ENCODE results near the gene TMEM131. TPM values are rescaled to one million over a fixed set of nuclear protein-coding genes. Genes with fewer than 3 reads are reported as not detected.

The TMEM131 gene
- total RNA-seq, 1 experiment from 2014 or later = 29.2 TPM

DNA sequence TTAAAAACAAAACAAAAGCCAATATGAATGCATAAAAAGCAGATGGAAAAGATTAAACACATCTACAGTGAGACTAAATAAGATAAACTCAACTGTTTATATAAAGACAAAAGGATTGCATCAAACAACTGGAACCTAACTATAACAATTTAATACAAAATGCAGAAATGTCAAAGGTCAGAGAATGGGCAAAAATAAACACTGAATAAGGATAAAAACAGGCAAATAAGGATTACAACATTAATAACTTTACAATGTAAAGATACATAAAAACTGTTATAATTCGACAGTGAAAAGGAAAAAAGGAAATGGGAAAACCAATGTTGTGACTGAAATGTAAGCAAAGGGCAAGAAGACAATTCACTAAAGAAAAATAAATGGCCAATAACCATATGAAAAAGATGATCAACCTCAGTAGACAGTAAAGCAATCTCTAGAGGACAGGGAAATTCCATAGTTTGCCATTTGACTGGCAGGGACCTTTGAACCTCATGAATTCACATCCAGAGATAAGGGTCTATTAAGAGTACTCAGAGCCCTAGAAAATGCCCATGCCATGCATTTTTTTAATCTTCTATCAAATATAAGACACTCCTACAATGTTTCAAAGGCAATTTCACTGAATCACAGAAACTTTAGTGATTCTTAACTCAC, 83.7 kb downstream of the TMEM131 start:
- TF ChIP-seq, protein P1, sequence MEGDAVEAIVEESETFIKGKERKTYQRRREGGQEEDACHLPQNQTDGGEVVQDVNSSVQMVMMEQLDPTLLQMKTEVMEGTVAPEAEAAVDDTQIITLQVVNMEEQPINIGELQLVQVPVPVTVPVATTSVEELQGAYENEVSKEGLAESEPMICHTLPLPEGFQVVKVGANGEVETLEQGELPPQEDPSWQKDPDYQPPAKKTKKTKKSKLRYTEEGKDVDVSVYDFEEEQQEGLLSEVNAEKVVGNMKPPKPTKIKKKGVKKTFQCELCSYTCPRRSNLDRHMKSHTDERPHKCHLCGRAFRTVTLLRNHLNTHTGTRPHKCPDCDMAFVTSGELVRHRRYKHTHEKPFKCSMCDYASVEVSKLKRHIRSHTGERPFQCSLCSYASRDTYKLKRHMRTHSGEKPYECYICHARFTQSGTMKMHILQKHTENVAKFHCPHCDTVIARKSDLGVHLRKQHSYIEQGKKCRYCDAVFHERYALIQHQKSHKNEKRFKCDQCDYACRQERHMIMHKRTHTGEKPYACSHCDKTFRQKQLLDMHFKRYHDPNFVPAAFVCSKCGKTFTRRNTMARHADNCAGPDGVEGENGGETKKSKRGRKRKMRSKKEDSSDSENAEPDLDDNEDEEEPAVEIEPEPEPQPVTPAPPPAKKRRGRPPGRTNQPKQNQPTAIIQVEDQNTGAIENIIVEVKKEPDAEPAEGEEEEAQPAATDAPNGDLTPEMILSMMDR (IDR thresholded peaks at IDR 0.05; ENCODE audit: unreplicated experiment) = no peak
- H3K27ac Mint-ChIP-seq (ENCODE audit: unreplicated experiment) = no peak overlapping the region

DNA sequence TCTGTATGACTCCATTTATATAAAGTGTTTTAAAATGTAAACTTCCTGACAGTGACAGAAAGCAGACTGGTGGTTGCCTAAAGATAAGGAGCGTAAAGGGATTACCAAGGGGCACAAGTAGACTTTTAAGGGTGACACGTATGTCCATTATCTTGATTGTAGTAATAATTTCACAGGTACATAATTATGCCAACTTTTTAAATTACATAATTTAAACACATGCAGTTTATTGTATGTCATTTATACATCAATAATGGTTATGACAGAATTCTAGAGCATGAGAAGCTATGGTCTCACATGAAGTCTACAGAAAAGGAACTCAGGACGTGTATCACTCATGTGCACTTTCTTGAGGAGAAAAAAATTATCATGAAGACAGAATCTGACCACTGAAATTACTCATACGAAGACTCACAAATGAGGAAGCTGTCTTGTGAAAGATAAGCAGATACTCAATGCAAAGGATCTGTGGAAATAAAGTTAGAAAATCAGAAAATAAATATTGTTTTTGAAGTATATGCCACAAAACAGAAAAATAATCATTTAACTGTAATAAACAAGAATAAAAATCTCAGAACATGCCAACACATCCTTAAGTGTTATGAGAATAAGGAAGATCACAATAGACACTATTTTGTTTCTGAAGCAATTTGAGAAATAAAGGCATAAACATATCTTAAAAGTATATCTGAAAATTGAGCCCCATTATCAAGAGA, 84.4 kb downstream of the TMEM131 start:
- no peak for DNase-seq
- Mint-ChIP-seq H3K27me3 (ENCODE audit: unreplicated experiment) (no peaks in the 10 kb centered on the region), H3K4me1 (ENCODE audit: low read depth, unreplicated experiment) (peaks cover 13% of the 10 kb centered on the region), H3K4me3 (ENCODE audit: low read depth, unreplicated experiment) (no peak overlapping the region), H3K27ac (ENCODE audit: unreplicated experiment) (no peak overlapping the region), H3K9me3 (ENCODE audit: low read depth, unreplicated experiment) (peaks cover 2% of the 10 kb centered on the region), H3K36me3 (ENCODE audit: insufficient read depth, unreplicated experiment) (no peaks in the 10 kb centered on the region)
- no TSS peak for BruUV-seq (replicated peaks)
- TF ChIP-seq, protein P1 (IDR thresholded peaks at IDR 0.05; ENCODE audit: unreplicated experiment) = no peak
- intact Hi-C loops (cut with micrococcal nuclease; ENCODE audit: unreplicated experiment) = no loop called here
- CTCF ChIA-PET = no interaction called here

More for the DNA sequence above, 83.7 kb downstream of the TMEM131 start:
- CTCF ChIA-PET = no interaction called here
- intact Hi-C loops (cut with micrococcal nuclease; ENCODE audit: unreplicated experiment) = no loop called here
- BruUV-seq (replicated peaks) = no TSS peak
- DNase-seq = no peak
- Mint-ChIP-seq H3K4me3 (ENCODE audit: low read depth, unreplicated experiment) (no peak overlapping the region), H3K9me3 (ENCODE audit: low read depth, unreplicated experiment) (peaks cover 2% of the 10 kb centered on the region), H3K4me1 (ENCODE audit: low read depth, unreplicated experiment) (peaks cover 13% of the 10 kb centered on the region), H3K27me3 (ENCODE audit: unreplicated experiment) (no peaks in the 10 kb centered on the region), H3K36me3 (ENCODE audit: insufficient read depth, unreplicated experiment) (no peaks in the 10 kb centered on the region)

DNA sequence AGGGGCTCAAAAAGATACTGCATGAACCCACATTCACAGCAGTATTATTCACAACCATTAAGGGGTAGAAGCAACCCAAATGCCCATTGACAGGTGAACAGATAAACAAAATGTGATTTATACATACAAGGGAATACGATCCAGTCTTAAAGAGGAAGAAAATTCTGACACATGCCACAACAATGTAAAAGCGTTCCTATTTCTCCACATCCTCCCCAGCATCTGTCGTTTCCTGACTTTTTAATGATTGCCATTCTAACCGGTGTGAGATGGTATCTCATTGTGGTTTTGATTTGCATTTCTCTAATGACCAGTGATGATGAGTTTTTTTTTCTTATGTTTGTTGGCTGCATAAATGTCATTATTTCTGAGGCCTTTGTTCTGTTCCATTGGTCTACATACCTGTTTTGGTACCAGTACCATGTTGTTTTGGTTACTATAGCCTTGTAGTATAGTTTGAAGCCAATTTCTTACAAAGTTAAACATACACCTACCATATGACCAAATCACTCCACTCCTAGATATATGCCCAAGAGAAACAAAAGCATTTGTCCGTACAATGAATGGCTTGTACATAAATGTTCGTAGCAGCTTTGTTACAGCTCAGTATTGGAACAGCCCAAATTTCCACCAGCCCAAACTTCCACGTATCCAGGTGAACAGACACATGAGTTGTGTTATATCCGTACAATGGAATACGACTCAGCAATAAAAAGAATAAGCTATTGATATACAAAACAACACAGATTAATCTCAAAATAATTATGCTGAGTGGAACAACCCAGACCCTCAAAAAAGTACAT, 85.1 kb downstream of the TMEM131 start:
- intact Hi-C loops (cut with micrococcal nuclease; ENCODE audit: unreplicated experiment) = no loop called here
- H3K27me3 Mint-ChIP-seq (ENCODE audit: unreplicated experiment) = no peaks in the 10 kb centered on the region
- peaks cover 2% of the 10 kb centered on the region for H3K9me3 Mint-ChIP-seq (ENCODE audit: low read depth, unreplicated experiment)
- no peak for DNase-seq
- H3K4me3 Mint-ChIP-seq (ENCODE audit: low read depth, unreplicated experiment) = no peak overlapping the region
- H3K27ac Mint-ChIP-seq (ENCODE audit: unreplicated experiment) = no peak overlapping the region
- BruUV-seq (replicated peaks) = no TSS peak
- TF ChIP-seq, protein P1 (IDR thresholded peaks at IDR 0.05; ENCODE audit: unreplicated experiment) = no peak
- peaks cover 13% of the 10 kb centered on the region for H3K4me1 Mint-ChIP-seq (ENCODE audit: low read depth, unreplicated experiment)
- H3K36me3 Mint-ChIP-seq (ENCODE audit: insufficient read depth, unreplicated experiment) = no peaks in the 10 kb centered on the region
- CTCF ChIA-PET = no interaction called here

DNA sequence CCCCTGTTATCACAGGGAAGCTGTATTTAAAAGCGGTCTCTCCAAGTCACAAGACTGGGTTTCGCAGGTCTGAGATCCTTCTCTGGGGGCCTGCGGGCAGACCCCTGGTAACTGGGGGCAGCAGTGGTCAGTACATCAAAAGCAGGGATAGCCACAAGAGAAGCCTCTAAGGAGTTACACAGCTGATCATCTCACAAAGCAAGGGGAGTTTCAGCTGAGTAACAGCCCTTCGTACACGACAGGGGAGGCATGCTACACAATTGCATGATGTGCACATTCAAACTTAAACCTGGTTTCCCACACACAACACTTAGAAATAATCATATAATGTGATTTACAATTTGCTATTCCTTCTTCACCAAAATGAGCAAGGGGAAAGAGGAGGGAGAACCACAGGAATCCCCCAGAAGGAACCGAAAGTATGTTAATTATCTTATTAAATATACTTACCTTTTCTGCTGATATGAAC, 87.5 kb downstream of the TMEM131 start:
- intact Hi-C loops (cut with micrococcal nuclease; ENCODE audit: unreplicated experiment) = no loop called here
- no peak overlapping the region for H3K4me3 Mint-ChIP-seq (ENCODE audit: low read depth, unreplicated experiment)
- H3K27ac Mint-ChIP-seq (ENCODE audit: unreplicated experiment) = no peak overlapping the region
- H3K36me3 Mint-ChIP-seq (ENCODE audit: insufficient read depth, unreplicated experiment) = no peaks in the 10 kb centered on the region
- DNase-seq = no peak
- H3K27me3 Mint-ChIP-seq (ENCODE audit: unreplicated experiment) = no peaks in the 10 kb centered on the region
- H3K4me1 Mint-ChIP-seq (ENCODE audit: low read depth, unreplicated experiment) = peaks cover 13% of the 10 kb centered on the region
- TF ChIP-seq, protein P1 (IDR thresholded peaks at IDR 0.05; ENCODE audit: unreplicated experiment) = no peak
- CTCF ChIA-PET = no interaction called here
- no TSS peak for BruUV-seq (replicated peaks)
- H3K9me3 Mint-ChIP-seq (ENCODE audit: low read depth, unreplicated experiment) = peaks cover 2% of the 10 kb centered on the region
